RWPE1 (cell line): Measurements from ENCODE around the gene LCE1E.
A peak's percentile ranks its signal among the peaks of the same experiment; 100 is the strongest.

ENCODE experiments used
- CTCF ChIA-PET: fragments of 350-600 bp; sonication (Branson Sonifier 250); formaldehyde crosslinking; extraction: SDS; loops from one replicate; lab custom pipeline; 2021; lab: Yijun Ruan, JAX
- POLR2A ChIA-PET: fragments of 400-600 bp; formaldehyde crosslinking; extraction: SDS; loops from one replicate; lab custom pipeline; 2020; ENCODE audit warnings: antibody characterized with exemption; ENCODE audit not compliant: low non-redundant PET; lab: Yijun Ruan, JAX
- DNase-seq: peaks from one replicate; pipeline ENCODE4 v3.0.0; 2012; ENCODE audit warnings: low spot score
- H3K27ac ChIP-seq: fragments of 450-650 bp; 2 replicates; pipeline ENCODE4 v1.5.1; 2017
- CTCF ChIP-seq: fragments of 450-650 bp; conservative IDR thresholded peaks from 2 replicates; pipeline ENCODE4 v1.5.1; 2017; ENCODE audit warnings: low read depth, mild to moderate bottlenecking

The LCE1E gene

GRCh38 chr1:152758636-152759035 lies 27.4 kb upstream of the LCE1E start:
- no peak for DNase-seq
- ChIA-PET CTCF (interaction anchor here (0.5 to 0.7 kb wide), 2 partner anchors 23 to 29 kb away, joined by 3 read pairs; no protein-coding TSS in a partner anchor), POLR2A (no interaction called here)
- TF ChIP-seq CTCF = no peak
- no peak overlapping the region for H3K27ac ChIP-seq

GRCh38 chr1:152759453-152760173 lies 26.4 kb upstream of the LCE1E start:
- POLR2A ChIA-PET = no interaction called here
- no peak for TF ChIP-seq CTCF
- peak overlapping the region; percentile 30 for H3K27ac ChIP-seq
- DNase-seq = peak; percentile 58
- CTCF ChIA-PET = interaction anchor here (0.5 to 2.1 kb wide), 2 partner anchors 106 to 127 kb away, joined by 3 to 8 read pairs; no protein-coding TSS in a partner anchor

GRCh38 chr1:152760551-152761190 lies 25.4 kb upstream of the LCE1E start:
- ChIA-PET POLR2A (no interaction called here), CTCF (interaction anchor here (2.1 kb wide), 1 partner anchor 107 kb away, joined by 8 read pairs; no protein-coding TSS in a partner anchor)
- DNase-seq = no peak
- no peak overlapping the region for H3K27ac ChIP-seq
- TF ChIP-seq CTCF = no peak

GRCh38 chr1:152761609-152762213 lies 24.3 kb upstream of the LCE1E start:
- no peak overlapping the region for H3K27ac ChIP-seq
- no peak for DNase-seq
- ChIA-PET POLR2A (no interaction called here), CTCF (interaction anchor here (0.6 to 2.1 kb wide), 2 partner anchors 108 to 271 kb away, joined by 4 to 8 read pairs; no protein-coding TSS in a partner anchor)
- TF ChIP-seq CTCF = no peak

GRCh38 chr1:152768847-152769533 lies 17.1 kb upstream of the LCE1E start:
- no peak overlapping the region for H3K27ac ChIP-seq
- POLR2A ChIA-PET = no interaction called here
- DNase-seq = no peak

More at GRCh38 chr1:152768847-152769533, 17.1 kb upstream of the LCE1E start:
- CTCF ChIA-PET = interaction anchor here (0.5 to 1.0 kb wide), 7 partner anchors 17 to 1837 kb away, joined by 3 to 4 read pairs (median 3); no protein-coding TSS in a partner anchor
- no peak for TF ChIP-seq CTCF
